Measurements from ENCODE around the gene DHRS1.
"Not testable (repeated sequence)": the region's sequence is repeated elsewhere in the genome, so short reads cannot be mapped to it uniquely, and the experiment has no call there.

Gene DHRS1

DNA sequence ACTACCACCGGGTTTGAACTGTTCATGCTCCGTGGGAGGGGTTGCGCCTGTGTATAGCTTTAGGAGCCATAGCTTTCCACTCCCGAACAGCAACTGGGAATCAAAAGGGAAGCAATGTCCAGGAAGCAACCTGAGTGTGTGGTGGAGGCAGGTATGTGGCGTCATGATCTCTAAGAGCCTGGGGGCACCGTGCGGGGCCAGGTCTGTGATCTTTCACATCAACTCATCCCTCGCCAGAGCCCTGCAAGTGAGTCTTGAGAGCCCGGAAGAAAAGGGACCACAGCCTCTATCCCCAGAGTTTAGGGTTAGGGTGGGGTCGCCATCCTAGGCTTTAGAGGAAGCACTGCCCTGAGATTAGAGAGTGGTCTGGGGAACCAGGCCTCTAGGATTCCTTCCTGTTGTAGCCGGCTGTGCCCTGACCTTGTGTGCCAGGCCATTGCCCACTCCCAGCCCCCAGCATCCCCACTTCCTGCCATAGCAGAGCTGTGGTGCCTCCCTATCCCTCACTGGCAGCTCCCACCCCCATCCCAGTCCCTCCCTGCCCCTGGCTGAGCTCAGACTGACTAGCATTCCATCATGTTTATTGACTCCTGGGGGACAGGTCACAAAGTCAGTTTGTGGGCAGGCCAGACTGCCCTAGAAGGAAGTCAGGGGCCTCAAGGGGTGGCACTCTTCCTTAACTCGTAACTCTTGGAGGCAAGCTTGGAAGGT, 36.0 kb upstream of the DHRS1 start:
- peak overlapping the region; percentile 67 for H3K4me3 ChIP-seq (ENCODE audit: low read depth, low read length)

DNA sequence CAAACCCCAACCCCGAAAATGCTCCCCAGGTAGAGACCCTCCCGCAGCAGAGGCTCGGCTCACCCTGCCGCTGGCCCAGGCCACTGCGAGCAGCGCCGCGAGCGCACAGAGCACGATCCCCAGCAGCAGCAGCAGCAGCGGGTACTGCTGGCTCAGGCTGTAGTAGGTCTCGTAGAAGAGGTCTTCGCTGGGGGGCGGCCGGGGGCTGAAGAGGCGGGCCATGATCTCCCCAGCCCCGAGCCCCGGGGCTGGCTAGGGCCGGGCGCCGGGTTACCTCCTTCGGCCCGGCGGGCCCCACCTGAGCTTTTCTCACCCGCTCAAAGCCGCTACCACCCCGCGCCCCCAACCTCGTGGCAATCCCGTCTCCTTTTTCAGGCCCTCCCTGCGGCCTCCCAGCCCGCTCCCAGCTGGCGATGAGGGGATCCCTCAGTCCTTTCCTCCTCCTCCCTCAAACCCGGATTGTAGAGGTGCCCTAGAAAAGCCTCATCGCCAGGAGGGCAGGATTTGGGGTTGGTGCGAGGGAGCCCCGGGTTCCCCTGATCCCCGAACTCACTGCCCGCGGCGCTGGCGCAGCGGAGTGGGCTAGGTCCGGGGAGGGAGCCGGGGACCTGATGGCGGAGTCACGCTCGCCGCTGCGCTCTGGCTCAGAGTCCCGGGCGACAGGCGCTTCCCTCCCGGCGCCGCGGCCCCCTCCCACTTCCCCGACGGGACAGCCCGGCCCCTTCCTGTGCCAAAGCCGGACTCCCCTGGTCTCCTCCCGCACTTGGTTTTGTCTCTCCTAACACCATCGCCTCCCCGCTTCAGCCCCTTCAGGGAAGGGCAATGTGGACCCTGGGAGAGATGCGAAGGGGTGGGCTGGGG, 35.1 kb upstream of the DHRS1 start, which contains the start of gene ADCY4:
ADCY4 (minus strand) TSS at position 641 of the 861 bp plus-strand sequence; CDS start at position 222, 419 bp downstream.
- peaks cover 98% of the 10 kb centered on the region for H3K27me3 ChIP-seq (ENCODE audit: control insufficient read depth, insufficient read depth, low read length)
- H3K4me3 ChIP-seq (ENCODE audit: low read depth, low read length) = peak within 1 kb of the TSS; percentile 67
- H3K9ac ChIP-seq (ENCODE audit: low read depth, low read length) = peak within 1 kb of the TSS; percentile 54
- no peaks in the 10 kb centered on the region for H3K9me3 ChIP-seq (ENCODE audit: control insufficient read depth, insufficient read depth, low read length)
- no peaks in the 10 kb centered on the region for H3K36me3 ChIP-seq (ENCODE audit: control insufficient read depth, insufficient read depth, low read length)
- H3K4me1 ChIP-seq (ENCODE audit: control insufficient read depth, insufficient read depth, low read length) = peaks cover 8% of the 10 kb centered on the region

More for the DNA sequence above, 36.0 kb upstream of the DHRS1 start:
- Histone ChIP-seq H3K4me1 (ENCODE audit: control insufficient read depth, insufficient read depth, low read length) (peaks cover 8% of the 10 kb centered on the region), H3K27me3 (ENCODE audit: control insufficient read depth, insufficient read depth, low read length) (peaks cover 98% of the 10 kb centered on the region), H3K9me3 (ENCODE audit: control insufficient read depth, insufficient read depth, low read length) (no peaks in the 10 kb centered on the region), H3K36me3 (ENCODE audit: control insufficient read depth, insufficient read depth, low read length) (no peaks in the 10 kb centered on the region), H3K9ac (ENCODE audit: low read depth, low read length) (no peak overlapping the region)

DNA sequence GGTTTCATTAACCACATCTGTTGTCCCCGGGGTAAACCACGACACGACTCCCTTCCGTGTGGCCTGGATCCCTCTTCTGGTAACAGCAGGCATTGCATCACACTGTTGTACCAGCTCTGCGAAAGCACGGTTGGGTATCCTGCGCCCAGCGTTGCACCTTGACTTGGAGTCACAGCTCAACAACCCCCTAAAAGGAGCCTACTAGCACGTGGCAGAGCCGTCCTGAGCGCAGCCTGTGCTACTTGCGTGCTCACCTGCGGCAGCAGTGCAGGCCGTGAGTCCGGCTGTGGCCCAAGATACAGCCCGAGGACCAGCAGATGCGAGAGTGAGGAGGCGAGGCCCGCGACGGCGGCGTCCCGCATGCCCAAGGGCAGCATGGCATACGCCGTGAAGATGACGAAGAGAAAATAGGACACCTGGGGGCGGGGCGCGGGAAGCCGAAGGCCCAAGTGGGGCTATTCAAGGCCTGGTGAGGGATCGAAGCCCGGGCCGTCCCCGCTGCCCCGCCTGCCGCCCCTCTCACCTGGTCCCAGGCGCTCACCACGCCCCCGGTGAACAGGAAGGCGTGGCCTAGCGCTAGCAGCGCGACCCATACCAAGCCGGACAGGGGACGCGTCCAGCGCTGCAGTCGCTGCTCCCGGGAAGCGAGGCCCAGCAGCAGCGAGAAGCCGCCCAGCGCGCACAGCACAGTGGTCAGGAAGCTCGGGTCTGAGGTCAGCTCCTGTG, 32.9 kb upstream of the DHRS1 start:
- Histone ChIP-seq H3K9me3 (ENCODE audit: control insufficient read depth, insufficient read depth, low read length) (no peaks in the 10 kb centered on the region), H3K27me3 (ENCODE audit: control insufficient read depth, insufficient read depth, low read length) (peaks cover 83% of the 10 kb centered on the region), H3K9ac (ENCODE audit: low read depth, low read length) (no peak overlapping the region), H3K4me3 (ENCODE audit: low read depth, low read length) (peak overlapping the region; percentile 42), H3K4me1 (ENCODE audit: control insufficient read depth, insufficient read depth, low read length) (peaks cover 8% of the 10 kb centered on the region), H3K36me3 (ENCODE audit: control insufficient read depth, insufficient read depth, low read length) (no peaks in the 10 kb centered on the region)

DNA sequence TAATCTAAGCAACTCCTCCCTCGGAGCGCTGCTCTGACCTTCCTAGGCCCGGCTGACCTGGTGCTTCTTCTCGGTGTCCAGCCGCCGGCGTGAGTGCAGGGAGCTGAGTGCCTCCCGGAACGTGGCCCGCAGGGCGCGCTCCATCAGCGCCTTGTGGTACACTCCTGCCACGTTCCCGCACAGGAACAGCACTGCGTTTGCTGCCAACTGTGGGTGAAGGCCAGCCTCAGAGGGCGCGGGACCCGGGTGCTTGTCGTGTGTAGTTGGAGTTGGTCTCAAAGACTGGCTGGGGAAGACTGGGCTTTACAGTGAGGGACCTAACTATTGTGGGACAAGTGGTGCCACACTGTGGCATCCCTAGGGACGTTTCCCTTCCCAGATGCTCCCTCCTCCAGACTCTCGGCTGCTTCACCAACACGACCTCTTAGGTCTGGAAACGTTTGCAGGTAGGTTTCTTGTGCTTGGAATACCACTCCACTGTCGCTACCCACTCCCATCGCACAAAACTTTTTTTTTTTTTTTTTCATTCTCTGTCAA, 32.2 kb upstream of the DHRS1 start:
- peak overlapping the region; percentile 42 for H3K4me3 ChIP-seq (ENCODE audit: low read depth, low read length)
- H3K36me3 ChIP-seq (ENCODE audit: control insufficient read depth, insufficient read depth, low read length) = no peaks in the 10 kb centered on the region
- H3K9me3 ChIP-seq (ENCODE audit: control insufficient read depth, insufficient read depth, low read length) = no peaks in the 10 kb centered on the region
- peaks cover 77% of the 10 kb centered on the region for H3K27me3 ChIP-seq (ENCODE audit: control insufficient read depth, insufficient read depth, low read length)
- peaks cover 8% of the 10 kb centered on the region for H3K4me1 ChIP-seq (ENCODE audit: control insufficient read depth, insufficient read depth, low read length)
- H3K9ac ChIP-seq (ENCODE audit: low read depth, low read length) = no peak overlapping the region

DNA sequence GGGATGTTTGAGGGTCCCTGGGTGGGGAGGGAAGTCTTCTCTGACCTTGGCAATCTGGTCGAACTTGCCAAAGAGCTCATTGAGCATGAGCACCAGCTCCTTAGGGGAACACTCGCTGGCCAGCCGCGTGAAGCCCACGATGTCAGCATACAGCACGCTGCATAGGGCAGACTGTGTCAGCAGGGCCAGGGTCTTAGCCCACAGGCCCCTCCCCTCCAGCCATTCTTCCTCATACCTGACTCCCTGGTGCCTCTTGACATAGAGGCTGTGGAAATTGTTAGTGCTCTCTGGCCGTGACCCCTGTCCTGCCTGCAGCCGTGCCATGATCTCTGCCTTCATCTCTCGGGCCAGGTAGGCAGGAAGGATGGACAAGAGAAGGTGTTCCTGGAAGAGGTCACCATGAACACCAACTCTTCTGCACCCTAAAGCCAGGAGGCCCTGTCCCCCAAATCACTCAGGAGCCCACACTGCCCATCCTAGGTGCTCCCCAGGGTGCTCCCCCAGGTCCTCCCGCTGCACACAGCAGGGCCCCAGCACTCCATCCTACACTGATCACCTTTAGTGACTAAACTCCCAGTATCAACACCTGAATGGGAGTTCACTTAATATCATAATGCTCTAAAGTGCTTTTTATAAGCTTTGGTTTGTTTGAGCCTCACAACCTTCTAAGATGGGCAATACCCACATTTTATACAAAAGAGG, 31.5 kb upstream of the DHRS1 start:
- H3K27me3 ChIP-seq (ENCODE audit: control insufficient read depth, insufficient read depth, low read length) = peaks cover 71% of the 10 kb centered on the region
- H3K9ac ChIP-seq (ENCODE audit: low read depth, low read length) = no peak overlapping the region

DNA sequence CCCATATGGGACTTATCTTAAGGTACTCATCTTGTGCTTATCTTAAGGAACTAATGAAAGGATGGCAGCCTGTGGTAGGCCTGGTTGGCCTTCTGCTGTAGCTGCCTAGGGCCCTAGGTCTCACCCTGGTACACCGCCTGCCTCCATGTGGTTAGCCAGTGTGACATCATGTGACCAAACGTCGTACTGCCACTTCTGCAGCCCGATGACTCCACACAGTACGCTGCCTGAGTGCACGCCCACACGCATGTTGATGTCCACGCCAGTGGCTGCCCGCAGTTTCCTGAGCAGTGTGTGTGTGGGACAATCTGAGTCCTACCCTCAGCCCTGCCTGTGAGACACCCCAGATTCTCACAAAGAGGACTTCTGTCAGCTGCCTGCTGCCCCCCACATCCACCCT, 30.2 kb upstream of the DHRS1 start:
- Histone ChIP-seq H3K4me1 (ENCODE audit: control insufficient read depth, insufficient read depth, low read length) (peaks cover 6% of the 10 kb centered on the region), H3K36me3 (ENCODE audit: control insufficient read depth, insufficient read depth, low read length) (no peaks in the 10 kb centered on the region), H3K27me3 (ENCODE audit: control insufficient read depth, insufficient read depth, low read length) (peaks cover 64% of the 10 kb centered on the region), H3K9ac (ENCODE audit: low read depth, low read length) (no peak overlapping the region), H3K4me3 (ENCODE audit: low read depth, low read length) (no peak overlapping the region), H3K9me3 (ENCODE audit: control insufficient read depth, insufficient read depth, low read length) (no peaks in the 10 kb centered on the region)

More for the DNA sequence above, 31.5 kb upstream of the DHRS1 start:
- H3K36me3 ChIP-seq (ENCODE audit: control insufficient read depth, insufficient read depth, low read length) = no peaks in the 10 kb centered on the region
- peaks cover 8% of the 10 kb centered on the region for H3K4me1 ChIP-seq (ENCODE audit: control insufficient read depth, insufficient read depth, low read length)
- H3K4me3 ChIP-seq (ENCODE audit: low read depth, low read length) = no peak overlapping the region
- H3K9me3 ChIP-seq (ENCODE audit: control insufficient read depth, insufficient read depth, low read length) = no peaks in the 10 kb centered on the region

DNA sequence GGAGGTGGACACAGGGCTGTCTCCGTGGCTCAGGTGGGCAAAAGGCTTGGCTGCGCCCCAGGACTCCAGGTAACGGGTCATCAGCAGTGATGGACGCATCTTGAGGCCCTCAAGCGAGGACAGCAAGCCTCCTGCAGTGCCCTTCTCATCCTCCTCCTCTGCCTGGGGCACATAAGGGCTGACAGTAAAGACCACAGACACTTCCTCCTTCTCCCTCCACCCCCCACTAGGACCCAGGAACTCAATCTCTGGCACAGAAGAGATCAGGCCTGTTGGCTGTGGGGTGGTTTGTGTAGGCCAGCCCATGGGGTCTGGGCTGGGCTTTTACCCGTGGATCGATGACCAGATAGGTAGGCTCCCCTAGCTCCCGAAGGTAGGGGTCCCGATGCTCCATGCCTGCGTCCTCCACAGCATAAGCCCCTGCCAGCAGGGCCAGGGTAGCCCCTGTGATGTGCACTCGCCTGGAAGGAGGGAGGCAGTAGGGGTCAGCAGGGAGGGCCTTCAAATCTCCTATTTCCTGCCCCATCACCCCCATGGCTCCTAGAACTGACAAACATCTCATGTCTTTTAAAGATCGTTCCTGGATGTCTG, 29.6 kb upstream of the DHRS1 start:
- peaks cover 59% of the 10 kb centered on the region for H3K27me3 ChIP-seq (ENCODE audit: control insufficient read depth, insufficient read depth, low read length)
- no peak overlapping the region for H3K9ac ChIP-seq (ENCODE audit: low read depth, low read length)
- H3K4me3 ChIP-seq (ENCODE audit: low read depth, low read length) = no peak overlapping the region
- H3K9me3 ChIP-seq (ENCODE audit: control insufficient read depth, insufficient read depth, low read length) = no peaks in the 10 kb centered on the region
- H3K36me3 ChIP-seq (ENCODE audit: control insufficient read depth, insufficient read depth, low read length) = no peaks in the 10 kb centered on the region
- H3K4me1 ChIP-seq (ENCODE audit: control insufficient read depth, insufficient read depth, low read length) = peaks cover 6% of the 10 kb centered on the region

DNA sequence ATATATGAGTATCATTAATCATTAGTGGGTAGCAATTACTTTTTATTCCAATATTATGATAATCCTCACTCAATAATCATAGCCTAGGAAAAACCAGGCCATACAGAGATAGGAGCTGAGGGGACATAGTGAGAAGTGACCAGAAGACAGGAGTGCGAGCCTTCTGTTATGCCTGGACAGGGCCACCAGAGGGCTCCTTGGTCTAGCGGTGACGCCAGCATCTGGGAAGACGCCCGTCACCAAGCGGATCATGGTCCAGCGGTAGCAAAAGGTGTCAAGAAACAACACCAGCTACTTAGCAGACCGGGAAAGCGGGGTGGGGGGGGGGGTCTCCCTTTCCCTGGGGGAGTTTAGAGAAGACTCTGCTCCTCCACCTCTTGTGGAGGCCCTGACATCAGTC, 28.3 kb upstream of the DHRS1 start:
- H3K4me3 ChIP-seq (ENCODE audit: low read depth, low read length); H3K9me3 ChIP-seq (ENCODE audit: control insufficient read depth, insufficient read depth, low read length); H3K4me1 ChIP-seq (ENCODE audit: control insufficient read depth, insufficient read depth, low read length); H3K36me3 ChIP-seq (ENCODE audit: control insufficient read depth, insufficient read depth, low read length); H3K9ac ChIP-seq (ENCODE audit: low read depth, low read length): not testable (repeated sequence)
- H3K27me3 ChIP-seq (ENCODE audit: control insufficient read depth, insufficient read depth, low read length) = peaks cover 49% of the 10 kb centered on the region

DNA sequence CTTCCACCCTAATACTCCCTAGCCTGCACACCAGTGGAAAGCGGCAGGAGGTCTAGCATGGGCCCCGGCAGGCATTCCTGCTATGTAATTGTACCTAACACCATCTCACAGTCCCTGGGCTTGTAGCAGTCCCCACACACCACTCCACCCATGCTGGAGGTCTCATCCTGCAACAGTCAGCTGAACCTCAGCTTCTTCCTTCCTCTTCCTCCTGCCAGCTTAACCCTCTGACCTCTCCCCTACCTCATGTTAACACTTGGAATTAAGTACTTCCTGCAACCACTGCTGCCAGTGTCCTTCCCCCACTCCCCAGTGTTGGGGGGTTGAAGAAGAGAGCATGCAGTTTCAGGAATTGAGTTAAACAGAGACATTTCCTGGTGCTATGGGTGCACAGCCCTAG, 27.7 kb upstream of the DHRS1 start:
- Histone ChIP-seq H3K9me3 (ENCODE audit: control insufficient read depth, insufficient read depth, low read length) (no peaks in the 10 kb centered on the region), H3K36me3 (ENCODE audit: control insufficient read depth, insufficient read depth, low read length) (no peaks in the 10 kb centered on the region), H3K4me3 (ENCODE audit: low read depth, low read length) (no peak overlapping the region), H3K27me3 (ENCODE audit: control insufficient read depth, insufficient read depth, low read length) (peaks cover 44% of the 10 kb centered on the region), H3K4me1 (ENCODE audit: control insufficient read depth, insufficient read depth, low read length) (peaks cover 6% of the 10 kb centered on the region), H3K9ac (ENCODE audit: low read depth, low read length) (no peak overlapping the region)

DNA sequence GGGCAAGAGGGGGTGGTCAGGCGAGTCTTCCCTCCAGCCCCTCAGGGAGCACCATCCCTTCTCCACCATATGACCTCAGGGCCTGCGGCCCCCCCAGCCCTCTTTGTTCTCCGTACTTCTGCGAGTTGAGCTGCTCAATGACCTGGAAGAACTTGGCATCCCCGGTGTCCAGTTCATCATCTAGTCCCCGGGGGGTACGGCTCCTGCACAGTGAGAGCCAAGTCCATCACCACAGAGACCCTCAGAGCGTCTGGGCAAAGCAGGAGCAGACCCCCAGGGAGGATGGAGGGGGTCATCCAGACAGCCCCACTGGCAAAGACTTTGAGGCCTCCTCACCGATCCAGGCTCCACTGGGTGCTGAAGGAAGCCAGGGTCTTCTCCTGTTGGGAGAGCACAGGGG, 26.4 kb upstream of the DHRS1 start:
- no peaks in the 10 kb centered on the region for H3K9me3 ChIP-seq (ENCODE audit: control insufficient read depth, insufficient read depth, low read length)
- H3K4me3 ChIP-seq (ENCODE audit: low read depth, low read length) = no peak overlapping the region
- H3K27me3 ChIP-seq (ENCODE audit: control insufficient read depth, insufficient read depth, low read length) = peaks cover 31% of the 10 kb centered on the region
- no peaks in the 10 kb centered on the region for H3K36me3 ChIP-seq (ENCODE audit: control insufficient read depth, insufficient read depth, low read length)
- no peaks in the 10 kb centered on the region for H3K4me1 ChIP-seq (ENCODE audit: control insufficient read depth, insufficient read depth, low read length)
- no peak overlapping the region for H3K9ac ChIP-seq (ENCODE audit: low read depth, low read length)
